Hematopoietic multipotent progenitor cell treated with erythropoietin and hydrocortisone succinate and interleukin-3 and kit ligand, for 8 days (in vitro differentiated cells): ENCODE measurements around the gene HEMGN.

Source experiments
- DNase-seq: peaks from one replicate; pipeline ENCODE4 v3.0.0-alpha.2; 2015

Gene HEMGN

DNA sequence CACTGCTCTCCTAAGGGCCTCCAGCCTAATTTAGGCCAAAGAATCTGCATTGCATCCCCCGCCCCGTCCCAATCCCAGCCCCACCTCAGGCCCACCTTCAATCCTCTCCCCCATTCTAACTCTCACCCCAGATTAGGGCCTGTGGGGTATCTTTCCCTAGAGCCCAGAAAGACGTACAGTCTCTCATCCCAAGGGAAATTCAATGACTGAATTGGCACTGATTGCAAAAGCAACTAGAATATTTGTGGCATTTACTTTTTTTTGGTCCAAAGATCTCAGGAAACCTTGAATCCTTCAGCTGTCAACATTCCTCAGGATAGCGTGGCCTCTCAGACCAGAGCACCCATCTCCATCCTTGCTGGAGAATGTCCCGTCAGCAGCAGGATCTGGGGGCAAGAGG is 46.2 kb downstream of the HEMGN start:
- no peak for DNase-seq

DNA sequence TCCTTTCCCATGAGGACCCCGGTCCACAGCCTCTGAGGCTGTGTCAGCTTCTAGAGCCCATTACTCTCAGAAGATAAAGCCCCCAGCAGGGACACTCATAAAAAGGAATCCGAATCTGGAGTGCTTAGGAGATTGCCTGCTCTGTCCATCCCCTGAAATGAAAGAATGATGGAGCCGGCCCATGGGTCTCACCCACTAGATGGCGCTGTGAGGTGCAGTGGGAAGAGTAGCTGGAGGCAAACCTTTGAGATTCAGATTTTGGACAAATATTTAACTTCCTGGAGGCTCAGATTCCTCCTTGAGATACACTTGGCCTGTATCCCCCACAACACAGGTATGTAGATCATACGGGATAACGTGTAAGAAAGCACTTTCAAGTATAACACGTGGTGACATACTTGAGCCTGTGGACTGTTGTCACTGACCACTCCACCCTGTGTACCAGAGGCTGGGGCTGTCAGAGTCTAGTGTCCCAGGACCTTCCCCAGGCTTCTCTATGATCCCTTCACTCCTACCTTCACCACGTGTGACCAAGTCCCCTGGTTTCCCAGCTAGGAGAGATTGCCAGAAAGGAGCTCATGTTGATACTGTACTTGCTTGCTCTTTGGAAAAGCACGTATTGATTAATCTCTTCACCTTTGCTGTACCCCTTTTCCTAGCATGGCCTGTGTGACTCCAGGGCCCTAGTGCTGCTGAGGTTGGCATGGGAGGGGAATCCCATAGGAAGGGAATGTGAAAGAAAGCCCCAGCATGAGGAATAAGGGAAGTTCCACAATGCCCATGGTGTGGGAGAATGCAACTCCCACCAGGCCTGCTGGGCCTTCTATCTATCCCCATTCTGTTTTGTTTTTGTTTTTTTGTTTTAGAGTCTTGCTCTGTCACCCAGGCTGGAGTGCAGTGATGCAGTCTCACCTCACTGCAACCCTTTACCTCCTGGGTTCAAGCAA is 47.8 kb downstream of the HEMGN start:
- DNase-seq: peak; percentile 53

DNA sequence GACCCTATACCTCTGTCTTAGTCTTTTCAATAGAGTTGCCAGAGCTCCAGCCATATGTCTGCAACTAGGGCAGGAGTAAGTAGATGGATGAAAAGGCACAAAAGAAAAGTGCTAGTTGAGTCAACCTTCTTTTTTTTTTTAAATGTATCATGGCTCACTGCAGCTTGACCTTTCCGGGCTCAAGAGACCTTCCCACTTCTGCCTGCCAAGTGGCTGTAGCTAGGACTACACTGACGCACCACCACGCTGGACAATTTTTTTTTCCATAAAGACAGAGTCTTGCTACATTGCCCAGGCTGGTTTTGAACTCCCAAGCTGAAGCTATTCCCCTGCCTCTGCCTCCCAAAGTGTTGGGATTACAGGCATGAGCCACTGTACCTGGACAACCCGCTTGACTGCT is 57.6 kb downstream of the HEMGN start:
- DNase-seq: no peak
